Trophoblast cell (in vitro differentiated cells and primary cell): ENCODE results near the gene RFX2.

Experiments
- DNase-seq, 2 donors: peaks; one replicate each; pipeline ENCODE4 v3.0.0-alpha.2; 2016
- H2AFZ ChIP-seq: 2 replicates; pipeline ENCODE4 v1.6.1; 2013; ENCODE audit warnings: low read length, moderate library complexity, mild to moderate bottlenecking; ENCODE audit not compliant: insufficient read depth, poor library complexity
- H2AK5ac ChIP-seq: 2 replicates; pipeline ENCODE4 v1.6.1; 2013; ENCODE audit warnings: mild to moderate bottlenecking, low read length
- H2BK120ac ChIP-seq: 2 replicates; pipeline ENCODE4 v1.6.1; 2013; ENCODE audit warnings: low read length, mild to moderate bottlenecking, moderate library complexity; ENCODE audit not compliant: insufficient read depth, poor library complexity
- H2BK12ac ChIP-seq: 2 replicates; pipeline ENCODE4 v1.6.1; 2013; ENCODE audit warnings: mild to moderate bottlenecking, low read length, moderate library complexity
- H2BK5ac ChIP-seq: 2 replicates; pipeline ENCODE4 v1.6.1; 2013; ENCODE audit warnings: low read length, low read depth, moderate library complexity, mild to moderate bottlenecking; ENCODE audit not compliant: poor library complexity
- H3K14ac ChIP-seq: 2 replicates; pipeline ENCODE4 v1.6.1; 2013; ENCODE audit warnings: mild to moderate bottlenecking, low read length
- H3K18ac ChIP-seq: 2 replicates; pipeline ENCODE4 v1.6.1; 2013; ENCODE audit warnings: mild to moderate bottlenecking, low read length
- H3K23ac ChIP-seq: 2 replicates; pipeline ENCODE4 v1.6.1; 2013; ENCODE audit warnings: low read length
- H3K27ac ChIP-seq: 2 replicates; pipeline ENCODE4 v1.5.1; 2013; ENCODE audit warnings: low read depth, mild to moderate bottlenecking, inconsistent platforms, low read length, moderate library complexity
- H3K27me3 ChIP-seq: 2 replicates; pipeline ENCODE4 v1.6.1; 2013; ENCODE audit warnings: inconsistent platforms, mild to moderate bottlenecking, low read length, moderate library complexity; ENCODE audit not compliant: insufficient read depth
- H3K36me3 ChIP-seq, 2 experiments: 1 replicate in 1 of 2; 2 replicates in 1 of 2; pipeline ENCODE4 v1.6.1; 2013; ENCODE audit warnings: low read length in 2 of 2, mild to moderate bottlenecking in 2 of 2, moderate library complexity in 1 of 2; ENCODE audit not compliant: insufficient read depth in 2 of 2, control insufficient read depth in 1 of 2
- H3K4ac ChIP-seq: 2 replicates; pipeline ENCODE4 v1.6.1; 2013; ENCODE audit warnings: low read depth, mild to moderate bottlenecking, low read length, moderate library complexity
- H3K4me1 ChIP-seq, 2 experiments: 1 replicate in 1 of 2; 2 replicates in 1 of 2; pipeline ENCODE4 v1.6.1; 2013; ENCODE audit warnings: low read length in 2 of 2, mild to moderate bottlenecking in 2 of 2, moderate library complexity in 1 of 2; ENCODE audit not compliant: insufficient read depth in 2 of 2, control insufficient read depth in 1 of 2
- H3K4me2 ChIP-seq: 2 replicates; pipeline ENCODE4 v1.6.1; 2013; ENCODE audit warnings: inconsistent platforms, mild to moderate bottlenecking, low read length, moderate library complexity
- H3K4me3 ChIP-seq: 2 replicates; pipeline ENCODE4 v1.5.1; 2013; ENCODE audit warnings: mild to moderate bottlenecking, low read depth, low read length, inconsistent platforms
- H3K79me1 ChIP-seq: one replicate; pipeline ENCODE4 v1.6.1; 2013; ENCODE audit warnings: low read length
- H3K79me2 ChIP-seq: 2 replicates; pipeline ENCODE4 v1.6.1; 2013; ENCODE audit warnings: low read length, mild to moderate bottlenecking; ENCODE audit not compliant: control insufficient read depth, insufficient read depth, poor library complexity
- H3K9ac ChIP-seq: 2 replicates; pipeline ENCODE4 v1.6.1; 2013; ENCODE audit warnings: mild to moderate bottlenecking, low read length
- H3K9me3 ChIP-seq: 2 replicates; pipeline ENCODE4 v1.6.1; 2013; ENCODE audit warnings: low read depth, mild to moderate bottlenecking, control low read depth, inconsistent platforms, low read length; ENCODE audit not compliant: insufficient read depth
- H4K12ac ChIP-seq: 2 replicates; pipeline ENCODE4 v1.6.1; 2013; ENCODE audit warnings: low read depth, mild to moderate bottlenecking, low read length, moderate library complexity
- H4K8ac ChIP-seq: 2 replicates; pipeline ENCODE4 v1.6.1; 2013; ENCODE audit warnings: low read depth, mild to moderate bottlenecking, low read length, moderate library complexity
- H4K91ac ChIP-seq: one replicate; pipeline ENCODE4 v1.6.1; 2013; ENCODE audit warnings: low read depth, mild to moderate bottlenecking, low read length, moderate library complexity
- WGBS: extraction: QIAGEN DNeasy Blood & Tissue Kit; methylation state at CpG from one replicate; pipeline ENCODE4 v1.1.7; 2013; ENCODE audit warnings: missing lambda C conversion rate; ENCODE audit not compliant: insufficient read length, insufficient coverage; ENCODE audit errors: extremely low coverage; 5-methylcytosine and 5-hydroxymethylcytosine counted together

Gene RFX2

GRCh38 chr19:6059396-6059947 lies 50.8 kb downstream of the RFX2 start:
- Histone ChIP-seq H3K9ac (no peak overlapping the region), H3K14ac (no peak overlapping the region), H3K4me2 (no peak overlapping the region), H3K27me3 (no peaks in the 10 kb centered on the region), H2BK120ac (no peak overlapping the region), H3K18ac (no peak overlapping the region), H3K79me1 (peaks cover 7% of the 10 kb centered on the region), H4K91ac (no peak overlapping the region), H2AFZ (no peak overlapping the region), H3K36me3 (no peaks in the 10 kb centered on the region), H3K4me1 (peaks cover 16 to 27% of the 10 kb centered on the region in 2 experiments), H2AK5ac (no peak overlapping the region), H3K79me2 (no peaks in the 10 kb centered on the region), H4K8ac (no peak overlapping the region), H3K4me3 (no peak overlapping the region), H3K9me3 (peaks cover 4% of the 10 kb centered on the region), H2BK12ac (no peak overlapping the region), H2BK5ac (no peak overlapping the region), H3K23ac (no peak overlapping the region), H4K12ac (no peak overlapping the region), H3K4ac (no peak overlapping the region), H3K27ac (no peak overlapping the region)
- no CpG with 5 or more reads among the region's 6 CpGs for WGBS
- DNase-seq: peak; percentile 9 to 47

DNA sequence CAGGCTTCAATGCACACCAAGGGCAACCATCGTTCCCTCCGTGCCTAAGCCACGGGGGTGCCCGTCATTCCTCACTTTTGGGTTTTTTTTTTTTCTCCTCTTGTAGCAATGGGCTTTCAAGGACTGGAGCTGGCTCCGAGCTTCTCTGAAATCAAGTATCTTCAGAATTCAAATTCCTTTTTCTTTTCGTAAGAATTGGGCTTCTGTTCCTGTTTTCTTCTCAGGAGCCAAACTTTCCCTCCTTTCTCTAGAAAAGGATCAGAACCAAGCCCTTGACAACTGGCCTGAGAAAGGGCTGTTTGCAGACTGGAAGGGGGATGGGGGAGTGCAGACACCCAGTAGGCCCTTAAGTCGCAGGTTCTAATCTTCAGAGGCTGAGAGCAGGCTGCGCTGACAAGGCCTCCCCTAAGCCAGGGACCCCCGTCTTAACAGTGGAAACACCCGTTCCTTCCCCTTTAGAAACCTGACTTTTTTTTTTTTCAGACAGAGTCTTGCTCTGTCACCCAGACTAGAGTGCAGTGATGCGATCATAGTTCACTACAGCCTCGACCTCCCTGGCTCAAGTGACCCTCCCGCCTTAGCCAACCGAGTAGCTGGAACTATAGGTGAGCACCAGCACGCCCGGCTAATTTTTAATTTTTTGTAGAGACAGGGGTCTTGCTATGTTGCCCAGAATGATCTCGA lies 51.6 kb downstream of the RFX2 start:
- Histone ChIP-seq H3K14ac (no peak overlapping the region), H3K18ac (no peak overlapping the region), H3K79me2 (no peaks in the 10 kb centered on the region), H3K4ac (no peak overlapping the region), H3K9me3 (peaks cover 4% of the 10 kb centered on the region), H4K91ac (no peak overlapping the region), H2BK12ac (no peak overlapping the region), H3K27me3 (no peaks in the 10 kb centered on the region), H3K4me2 (no peak overlapping the region), H4K12ac (no peak overlapping the region), H2BK120ac (no peak overlapping the region), H3K27ac (no peak overlapping the region), H3K4me3 (no peak overlapping the region), H2AK5ac (no peak overlapping the region), H2AFZ (no peak overlapping the region), H3K79me1 (peaks cover 7% of the 10 kb centered on the region), H2BK5ac (no peak overlapping the region), H4K8ac (no peak overlapping the region), H3K9ac (no peak overlapping the region), H3K23ac (no peak overlapping the region), H3K4me1 (peaks cover 16 to 27% of the 10 kb centered on the region in 2 experiments), H3K36me3 (no peaks in the 10 kb centered on the region)
- no peak for DNase-seq
- no CpG with 5 or more reads among the region's 17 CpGs for WGBS

DNA sequence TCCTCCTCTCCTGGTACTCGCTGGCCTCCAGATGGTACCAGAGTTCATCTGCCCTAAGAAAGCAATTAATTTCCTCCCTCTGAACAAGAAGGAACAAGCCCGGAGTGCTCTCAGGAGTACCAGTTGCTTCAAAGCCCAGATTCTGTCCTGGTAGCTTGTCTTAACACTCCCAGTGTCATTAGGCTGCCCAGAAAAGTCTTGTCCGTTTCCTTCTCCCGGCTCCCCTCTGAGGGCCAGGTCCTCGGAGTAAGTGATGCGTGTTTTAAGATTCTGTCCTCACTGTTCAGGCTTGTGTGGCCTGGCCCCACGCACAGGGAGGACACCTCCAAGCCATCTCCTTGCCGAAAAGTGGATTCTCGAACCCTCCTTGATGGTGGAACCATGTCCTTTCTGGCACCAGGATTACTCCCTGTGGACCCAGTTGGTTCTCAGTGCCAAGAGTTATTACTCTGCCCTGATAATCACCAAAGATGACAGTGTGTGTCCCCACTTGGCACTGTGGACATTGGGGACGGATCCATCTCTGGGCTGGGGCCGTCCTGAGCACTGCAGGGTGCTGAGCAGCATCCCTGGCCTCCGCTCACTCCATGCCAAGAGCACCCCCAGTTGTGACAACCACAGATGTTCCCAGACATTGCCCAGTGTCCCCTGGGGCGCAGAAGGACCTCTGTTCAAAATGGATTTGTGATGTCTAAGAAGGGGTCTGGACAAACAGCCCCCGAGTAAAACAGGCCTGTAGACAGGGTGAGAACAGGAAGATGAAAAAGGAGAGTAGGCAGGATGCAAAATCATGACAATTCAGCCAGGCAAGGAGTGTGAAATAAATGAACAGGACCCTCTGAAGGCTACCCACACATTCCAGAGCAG lies 52.4 kb downstream of the RFX2 start:
- H2BK5ac ChIP-seq: no peak overlapping the region
- H3K4ac ChIP-seq: no peak overlapping the region
- H3K27ac ChIP-seq: no peak overlapping the region
- H4K8ac ChIP-seq: no peak overlapping the region
- H2BK12ac ChIP-seq: no peak overlapping the region
- WGBS: no CpG with 5 or more reads among the region's 14 CpGs
- no peak overlapping the region for H2AK5ac ChIP-seq
- H3K23ac ChIP-seq: no peak overlapping the region
- peaks cover 7% of the 10 kb centered on the region for H3K79me1 ChIP-seq
- H2AFZ ChIP-seq: no peak overlapping the region
- H3K36me3 ChIP-seq: no peaks in the 10 kb centered on the region
- no peaks in the 10 kb centered on the region for H3K27me3 ChIP-seq
- H3K4me3 ChIP-seq: no peak overlapping the region
- no peak overlapping the region for H4K12ac ChIP-seq
- H3K9ac ChIP-seq: no peak overlapping the region
- no peak overlapping the region for H3K14ac ChIP-seq
- no peak overlapping the region for H3K4me2 ChIP-seq
- H2BK120ac ChIP-seq: no peak overlapping the region
- no peak for DNase-seq
- H4K91ac ChIP-seq: peak overlapping the region; percentile 8
- H3K79me2 ChIP-seq: no peaks in the 10 kb centered on the region
- peak overlapping the region; percentile 46 for H3K18ac ChIP-seq
- peaks cover 16 to 27% of the 10 kb centered on the region in 2 experiments for H3K4me1 ChIP-seq
- peaks cover 4% of the 10 kb centered on the region for H3K9me3 ChIP-seq

DNA sequence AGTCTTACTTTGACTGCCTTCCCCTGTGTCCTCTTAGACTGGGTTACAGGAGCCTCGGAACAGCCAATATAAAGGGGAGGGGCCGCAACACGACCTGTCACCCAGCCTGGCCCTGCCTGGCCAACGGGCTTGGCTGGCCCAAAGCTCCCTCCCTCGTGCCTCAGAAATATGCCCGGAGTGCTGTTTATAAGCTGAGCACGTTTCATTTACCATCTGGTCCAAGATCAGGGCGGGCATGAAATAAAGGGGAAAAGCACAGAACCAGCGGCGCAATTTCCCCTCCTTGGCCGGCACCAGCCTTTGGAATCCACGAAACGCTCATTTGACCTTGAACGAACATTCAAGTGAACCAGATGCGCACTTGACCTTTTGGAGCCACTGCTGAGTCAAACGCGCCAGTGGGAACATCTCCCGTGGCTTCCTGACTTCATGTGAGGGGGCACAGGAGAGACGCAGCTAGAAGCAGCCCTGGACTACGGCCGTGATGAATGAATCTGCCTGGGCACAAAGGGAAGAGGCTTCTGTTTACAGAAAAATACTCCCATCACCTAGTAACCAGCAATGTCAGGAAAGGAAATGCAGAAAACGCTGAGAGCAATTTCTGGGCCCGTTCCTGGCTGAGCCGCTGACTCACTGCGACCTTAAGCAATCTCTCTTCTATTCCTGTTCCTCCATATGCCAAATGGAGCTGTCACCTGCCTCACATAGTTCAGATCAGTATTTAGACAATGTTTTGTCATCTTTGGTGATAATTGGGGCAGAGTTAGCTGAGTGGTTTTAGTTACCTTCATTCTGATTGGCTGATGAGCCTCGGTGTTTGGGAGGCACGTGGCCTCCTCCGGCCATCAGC lies 53.3 kb downstream of the RFX2 start:
- no peaks in the 10 kb centered on the region for H3K79me2 ChIP-seq
- H3K9ac ChIP-seq: no peak overlapping the region
- H4K12ac ChIP-seq: no peak overlapping the region
- H2BK12ac ChIP-seq: no peak overlapping the region
- H3K18ac ChIP-seq: no peak overlapping the region
- no peak overlapping the region for H3K23ac ChIP-seq
- peaks cover 7% of the 10 kb centered on the region for H3K79me1 ChIP-seq
- no peak overlapping the region for H4K91ac ChIP-seq
- no peak overlapping the region for H2AFZ ChIP-seq
- H3K27ac ChIP-seq: no peak overlapping the region
- no peak overlapping the region for H3K4ac ChIP-seq
- peaks cover 2% of the 10 kb centered on the region for H3K9me3 ChIP-seq
- no peak overlapping the region for H2AK5ac ChIP-seq
- H3K4me1 ChIP-seq: peaks cover 16 to 25% of the 10 kb centered on the region in 2 experiments
- H2BK120ac ChIP-seq: no peak overlapping the region
- H3K36me3 ChIP-seq: no peaks in the 10 kb centered on the region
- no CpG with 5 or more reads among the region's 28 CpGs for WGBS
- H4K8ac ChIP-seq: no peak overlapping the region
- peak; percentile 99 for DNase-seq
- H3K4me3 ChIP-seq: no peak overlapping the region
- no peak overlapping the region for H3K14ac ChIP-seq
- H3K27me3 ChIP-seq: no peaks in the 10 kb centered on the region
- H2BK5ac ChIP-seq: no peak overlapping the region
- H3K4me2 ChIP-seq: no peak overlapping the region
